ENCODE data around the gene PIK3C2G.

GRCh38 chr12:18446061-18446644, 184.8 kb downstream of the PIK3C2G start:
- TF ChIP-seq CTCF (IDR thresholded peaks at IDR 0.05; ENCODE audit: low read depth, low read length, missing input control) (no peak), SP1 (IDR thresholded peaks at IDR 0.05) (no peak), REST (IDR thresholded peaks at IDR 0.05) (no peak)
